IPS-15b (cell line): ENCODE measurements around the gene ZBTB16.

Source experiments
- H3K27me3 ChIP-seq: one replicate; pipeline ENCODE4 v1.6.1; 2013; ENCODE audit warnings: low read length; ENCODE audit not compliant: control insufficient read depth, insufficient read depth
- H3K36me3 ChIP-seq: one replicate; pipeline ENCODE4 v1.6.1; 2013; ENCODE audit warnings: low read length; ENCODE audit not compliant: control insufficient read depth, insufficient read depth
- H3K4me1 ChIP-seq: one replicate; pipeline ENCODE4 v1.6.1; 2013; ENCODE audit warnings: mild to moderate bottlenecking, low read length; ENCODE audit not compliant: control insufficient read depth, insufficient read depth
- H3K4me3 ChIP-seq: one replicate; pipeline ENCODE4 v1.5.1; 2013; ENCODE audit warnings: low read depth, low read length
- H3K9ac ChIP-seq: one replicate; pipeline ENCODE4 v1.6.1; 2013; ENCODE audit warnings: low read depth, mild to moderate bottlenecking, low read length
- H3K9me3 ChIP-seq: one replicate; pipeline ENCODE4 v1.6.1; 2013; ENCODE audit warnings: mild to moderate bottlenecking, low read length; ENCODE audit not compliant: control insufficient read depth, insufficient read depth

ZBTB16 gene

DNA sequence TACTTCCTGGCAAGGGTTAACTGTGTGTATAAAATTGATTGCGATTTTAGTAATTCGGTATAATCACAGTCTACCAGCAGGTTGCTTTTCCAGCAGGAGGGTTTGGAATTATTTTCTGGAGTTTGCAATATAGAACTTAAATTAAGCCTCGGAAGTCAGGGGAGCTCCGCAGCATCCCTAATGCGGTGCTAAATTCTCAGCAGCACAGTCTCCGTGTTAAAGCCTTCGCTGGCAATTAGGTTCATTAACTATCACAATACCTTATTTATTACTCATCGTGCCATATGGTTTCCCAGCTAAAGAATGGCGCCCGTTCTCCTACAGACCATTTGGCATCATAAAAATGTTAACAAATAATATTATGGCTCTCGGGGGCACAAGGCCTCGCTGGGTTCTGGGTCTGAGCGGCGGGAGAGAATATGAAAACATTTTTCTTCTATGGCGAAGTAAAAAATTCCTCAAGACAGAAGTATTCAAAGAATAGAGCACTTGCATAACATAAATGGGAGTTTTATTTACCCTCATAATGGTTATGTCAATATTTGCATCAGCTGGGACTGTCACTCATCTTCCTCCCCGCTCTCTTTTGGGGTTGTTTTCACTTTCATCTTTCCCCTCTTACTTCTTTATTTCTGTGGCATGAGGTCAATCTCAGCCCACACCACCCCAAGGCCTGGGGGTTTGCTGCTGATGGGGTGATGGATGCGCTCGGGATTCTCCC, 28.1 kb upstream of the ZBTB16 start:
- H3K9me3 ChIP-seq, result no peaks in the 10 kb centered on the region
- H3K27me3 ChIP-seq, result no peaks in the 10 kb centered on the region
- H3K4me1 ChIP-seq, result peaks cover 2% of the 10 kb centered on the region
- no peaks in the 10 kb centered on the region for H3K36me3 ChIP-seq
- no peak overlapping the region for H3K4me3 ChIP-seq
- no peak overlapping the region for H3K9ac ChIP-seq

DNA sequence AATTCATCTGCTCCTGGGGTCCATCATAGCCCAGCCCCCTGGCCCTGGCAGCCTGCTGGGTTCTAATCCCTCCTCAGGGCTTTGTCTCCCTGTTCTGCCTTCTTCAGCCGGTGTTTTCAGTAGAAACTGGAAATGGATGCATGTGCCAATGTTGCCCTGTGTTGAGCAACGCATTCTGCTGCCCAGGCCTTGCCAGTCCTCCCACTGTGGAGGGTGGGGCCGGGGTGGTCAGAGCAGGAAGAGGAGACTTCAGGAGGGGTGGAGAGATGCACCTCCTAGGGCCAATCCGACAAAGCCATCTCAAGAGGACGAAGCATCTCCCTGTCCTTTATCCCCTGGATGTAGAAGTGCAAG, 27.6 kb upstream of the ZBTB16 start:
- no peaks in the 10 kb centered on the region for H3K4me1 ChIP-seq
- no peaks in the 10 kb centered on the region for H3K9me3 ChIP-seq
- no peak overlapping the region for H3K4me3 ChIP-seq
- peaks cover 3% of the 10 kb centered on the region for H3K27me3 ChIP-seq
- no peaks in the 10 kb centered on the region for H3K36me3 ChIP-seq
- H3K9ac ChIP-seq, result no peak overlapping the region

DNA sequence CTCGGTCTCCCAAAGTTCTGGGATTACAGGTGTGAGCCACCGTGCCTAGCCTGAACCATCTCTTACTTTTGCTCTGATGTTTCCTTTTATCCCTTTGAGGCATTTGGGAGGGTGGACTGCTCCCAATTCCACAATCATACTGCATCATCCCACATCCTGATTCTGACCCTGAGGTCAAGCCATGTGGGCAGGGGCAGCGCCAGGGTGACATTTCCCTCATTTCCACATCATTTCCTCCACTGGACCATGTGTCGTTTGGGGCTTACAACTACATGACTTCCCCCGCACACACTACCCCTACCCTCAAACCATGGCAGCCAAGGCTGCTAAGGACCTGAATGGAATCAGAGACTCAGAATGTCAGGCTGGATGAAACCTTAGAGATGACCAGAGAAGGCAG, 26.4 kb upstream of the ZBTB16 start:
- Histone ChIP-seq H3K4me3 (no peak overlapping the region), H3K27me3 (peaks cover 4% of the 10 kb centered on the region), H3K36me3 (no peaks in the 10 kb centered on the region), H3K9me3 (no peaks in the 10 kb centered on the region), H3K9ac (no peak overlapping the region), H3K4me1 (no peaks in the 10 kb centered on the region)

DNA sequence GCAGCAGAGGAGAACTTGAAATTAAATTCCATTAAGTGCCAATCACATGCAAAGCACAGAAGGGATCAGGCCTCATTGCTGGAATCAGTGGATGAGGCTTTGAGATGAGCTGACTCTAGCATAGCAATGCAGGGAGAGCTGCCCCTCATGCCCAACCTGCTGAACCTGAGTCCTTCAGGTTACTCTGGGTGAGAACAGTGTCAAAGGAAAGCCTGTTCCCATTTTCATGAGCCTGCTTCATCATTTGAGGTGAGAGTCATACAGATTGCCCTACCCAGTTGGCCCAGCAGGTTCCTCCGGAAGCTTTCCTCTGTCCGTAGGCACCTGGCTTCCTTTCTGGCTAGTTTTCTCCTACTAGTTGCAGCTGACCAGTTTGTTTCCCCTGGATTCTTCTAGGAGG, 25.9 kb upstream of the ZBTB16 start:
- Histone ChIP-seq H3K27me3 (peaks cover 4% of the 10 kb centered on the region), H3K9me3 (no peaks in the 10 kb centered on the region), H3K4me3 (no peak overlapping the region), H3K4me1 (no peaks in the 10 kb centered on the region), H3K9ac (no peak overlapping the region), H3K36me3 (no peaks in the 10 kb centered on the region)

DNA sequence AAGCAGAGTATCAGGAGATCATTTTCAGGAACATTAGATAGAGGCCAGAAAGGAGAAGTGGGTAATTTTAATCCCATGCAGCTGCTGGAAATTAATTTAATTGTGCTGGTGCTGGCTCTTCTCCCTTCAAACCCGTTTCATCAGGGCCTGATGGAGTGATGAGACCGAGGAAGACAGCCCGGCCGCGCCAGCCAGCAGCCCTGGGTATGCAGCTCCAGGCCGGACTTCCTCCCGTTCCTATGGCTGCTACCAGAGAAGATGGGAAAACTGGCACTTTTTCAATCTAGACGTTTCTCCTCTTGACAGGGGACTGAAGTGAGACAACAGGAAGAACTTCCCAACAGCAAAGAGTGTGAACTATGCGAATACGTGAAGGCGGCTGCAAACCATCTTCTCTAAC, 24.6 kb upstream of the ZBTB16 start:
- Histone ChIP-seq H3K9ac (no peak overlapping the region), H3K4me1 (no peaks in the 10 kb centered on the region), H3K36me3 (no peaks in the 10 kb centered on the region), H3K9me3 (no peaks in the 10 kb centered on the region), H3K4me3 (no peak overlapping the region), H3K27me3 (peaks cover 4% of the 10 kb centered on the region)

DNA sequence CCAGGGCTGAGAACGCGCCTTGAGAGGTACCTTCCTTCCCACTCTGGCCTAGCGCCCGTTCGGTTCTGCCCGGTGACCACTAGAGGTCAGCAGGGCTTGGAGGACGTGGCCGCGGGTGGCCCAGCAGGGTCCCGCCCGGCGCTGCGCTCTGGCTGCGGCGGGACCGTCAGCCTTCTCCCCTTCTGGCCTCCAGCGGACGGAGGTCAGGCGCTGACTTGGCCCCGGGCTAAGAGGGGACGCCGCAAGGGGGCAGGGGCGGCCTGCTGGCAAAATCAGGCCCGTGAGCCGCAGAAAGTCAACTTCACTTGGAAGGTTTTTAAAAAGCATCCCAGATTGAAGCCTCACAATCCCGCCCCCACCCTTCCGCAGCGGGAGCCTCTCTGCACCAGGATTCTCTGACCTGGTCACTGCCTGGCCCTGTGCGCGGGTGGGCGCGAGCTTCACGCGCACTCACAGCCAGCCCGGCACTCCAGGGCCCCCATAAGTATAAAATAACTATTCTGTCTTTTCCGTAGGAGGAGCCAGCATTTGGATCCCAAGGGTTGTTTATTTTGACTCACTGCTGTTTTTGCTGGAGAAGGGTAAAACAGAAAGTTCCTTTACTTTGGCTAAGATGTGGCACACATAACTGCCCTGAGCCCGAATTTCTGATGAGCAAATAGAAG, 23.2 kb upstream of the ZBTB16 start:
- H3K27me3 ChIP-seq, result peaks cover 4% of the 10 kb centered on the region
- no peaks in the 10 kb centered on the region for H3K4me1 ChIP-seq
- peak overlapping the region; percentile 19 for H3K4me3 ChIP-seq
- no peaks in the 10 kb centered on the region for H3K9me3 ChIP-seq
- no peak overlapping the region for H3K9ac ChIP-seq
- no peaks in the 10 kb centered on the region for H3K36me3 ChIP-seq

DNA sequence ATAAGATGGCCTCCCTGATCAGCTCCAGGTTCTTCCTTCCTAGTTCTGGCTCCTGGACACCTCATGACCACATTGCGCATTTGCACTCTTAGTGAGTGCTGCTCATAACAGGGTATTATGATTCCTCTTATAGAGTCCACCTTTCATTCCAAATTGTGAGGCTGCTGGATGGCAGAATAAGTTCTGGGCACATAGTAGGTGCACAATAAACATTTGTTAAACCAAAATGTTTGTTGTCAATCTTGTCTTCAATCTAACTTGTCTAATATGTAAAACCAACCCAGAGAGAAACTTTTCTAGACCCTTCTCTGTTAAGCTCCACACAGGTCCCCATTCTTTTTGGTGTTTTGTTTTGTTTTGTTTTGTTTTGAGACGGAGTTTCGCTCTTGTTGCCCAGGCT, 22.6 kb upstream of the ZBTB16 start:
- H3K4me1 ChIP-seq, result no peaks in the 10 kb centered on the region
- no peak overlapping the region for H3K9ac ChIP-seq
- no peaks in the 10 kb centered on the region for H3K9me3 ChIP-seq
- no peak overlapping the region for H3K4me3 ChIP-seq
- no peaks in the 10 kb centered on the region for H3K36me3 ChIP-seq
- peaks cover 4% of the 10 kb centered on the region for H3K27me3 ChIP-seq

DNA sequence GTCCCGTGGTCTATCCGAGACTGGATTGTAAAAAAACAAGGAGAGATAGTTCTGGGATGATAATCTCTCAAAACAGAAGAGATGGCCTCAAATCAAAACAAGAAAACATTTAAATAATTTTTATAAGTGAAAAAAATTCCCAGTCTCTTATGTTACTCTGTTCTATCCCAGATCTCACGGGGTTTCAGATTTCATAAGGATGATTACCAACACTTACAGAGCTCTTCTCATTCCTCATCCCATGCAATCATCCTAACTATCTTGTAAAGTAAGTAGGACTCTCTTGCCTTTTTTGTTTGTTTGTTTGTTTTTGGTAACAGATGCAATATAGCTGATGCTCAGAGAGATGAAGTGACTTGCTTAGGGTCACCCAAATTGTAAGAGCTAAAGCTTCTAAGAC, 20.0 kb upstream of the ZBTB16 start:
- Histone ChIP-seq H3K36me3 (no peaks in the 10 kb centered on the region), H3K4me3 (no peak overlapping the region), H3K9ac (no peak overlapping the region), H3K9me3 (no peaks in the 10 kb centered on the region), H3K27me3 (peaks cover 6% of the 10 kb centered on the region), H3K4me1 (peaks cover 3% of the 10 kb centered on the region)

DNA sequence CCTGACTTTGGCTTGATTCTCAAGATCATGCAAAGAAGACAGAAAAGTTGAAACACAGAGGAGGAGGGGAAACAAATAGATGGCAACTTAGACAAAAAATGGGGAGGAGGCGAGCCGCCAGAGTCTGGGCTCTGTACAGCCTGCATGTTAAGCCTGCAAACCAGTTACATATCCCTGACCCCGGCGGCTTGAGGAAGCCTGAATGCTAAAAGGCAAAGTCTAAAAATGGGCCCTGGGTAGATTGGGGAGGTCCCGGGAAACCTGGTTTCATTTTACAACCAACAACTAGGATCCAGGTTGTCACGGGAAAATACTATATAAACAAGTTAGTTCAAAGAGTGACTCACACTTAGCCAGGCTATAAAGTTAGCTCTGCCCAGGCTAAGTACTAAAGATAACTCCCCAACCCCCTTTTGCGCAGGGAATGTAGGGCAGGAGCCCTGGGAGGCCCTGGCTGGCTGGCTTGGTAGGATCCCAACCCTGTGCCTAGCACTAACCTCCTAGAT, 18.8 kb upstream of the ZBTB16 start:
- Histone ChIP-seq H3K27me3 (peaks cover 6% of the 10 kb centered on the region), H3K9me3 (no peaks in the 10 kb centered on the region), H3K4me3 (no peak overlapping the region), H3K9ac (no peak overlapping the region), H3K36me3 (no peaks in the 10 kb centered on the region), H3K4me1 (peaks cover 3% of the 10 kb centered on the region)

DNA sequence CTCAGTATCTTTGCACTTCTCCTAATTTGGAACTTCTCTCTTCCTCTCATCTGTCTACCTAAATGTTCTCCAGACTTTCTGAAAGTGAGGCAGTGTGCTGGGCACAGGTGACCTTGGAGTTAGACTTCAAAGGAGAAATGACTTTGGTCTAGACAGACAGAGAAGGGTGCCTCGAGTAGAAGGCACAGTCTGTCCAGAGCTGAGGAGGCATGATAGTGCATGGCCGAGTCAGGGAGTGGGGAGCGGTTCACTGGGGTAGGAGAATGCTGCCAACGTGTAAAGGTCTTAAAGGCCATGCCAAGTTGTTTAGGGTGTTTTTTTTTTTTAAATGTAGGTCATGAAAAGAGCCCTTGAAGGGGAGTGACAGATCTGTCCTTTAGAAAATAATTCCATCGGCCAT, 17.3 kb upstream of the ZBTB16 start:
- peaks cover 3% of the 10 kb centered on the region for H3K4me1 ChIP-seq
- H3K4me3 ChIP-seq, result no peak overlapping the region
- no peaks in the 10 kb centered on the region for H3K36me3 ChIP-seq
- H3K9me3 ChIP-seq, result no peaks in the 10 kb centered on the region
- peaks cover 2% of the 10 kb centered on the region for H3K27me3 ChIP-seq
- H3K9ac ChIP-seq, result no peak overlapping the region

DNA sequence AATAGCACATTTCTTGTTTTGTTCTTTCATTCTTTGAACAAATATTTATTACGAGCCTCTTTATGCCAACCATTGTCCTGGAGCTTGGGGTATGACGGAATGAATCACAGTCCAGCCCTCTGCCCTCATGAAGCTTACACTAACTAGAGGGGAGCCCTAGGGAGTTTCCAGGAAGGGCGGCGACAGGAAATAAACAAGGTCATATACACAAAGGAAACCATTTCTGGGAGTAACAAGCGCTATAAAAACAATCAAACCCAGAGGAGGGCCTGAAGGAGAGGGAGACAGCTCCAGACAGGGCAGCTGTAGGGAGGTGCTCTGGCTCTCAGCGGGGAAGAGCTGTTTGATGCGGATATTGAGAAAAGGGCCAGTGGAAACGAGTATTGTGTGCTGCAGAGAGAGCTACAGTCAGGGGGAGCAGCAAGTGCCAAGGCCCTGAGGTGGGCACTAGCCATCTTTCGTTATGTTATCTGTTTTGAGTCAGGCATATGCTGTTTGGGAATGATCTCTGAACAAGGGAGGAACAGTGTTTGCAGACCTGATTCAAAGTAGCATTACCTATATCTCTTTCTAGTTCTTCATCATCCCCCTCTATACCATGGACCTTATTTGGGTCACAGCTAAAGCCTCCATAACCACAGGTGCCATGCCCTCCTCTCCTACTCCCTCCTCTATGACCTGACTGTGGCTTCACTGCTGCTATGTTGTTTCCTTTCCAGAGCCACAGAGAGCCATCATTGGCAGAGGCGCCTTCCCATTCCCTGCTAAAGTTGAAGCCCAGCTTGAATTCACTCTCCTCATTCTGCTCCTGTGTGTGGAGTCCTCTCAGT, 15.3 kb upstream of the ZBTB16 start:
- H3K27me3 ChIP-seq, result peaks cover 2% of the 10 kb centered on the region
- no peak overlapping the region for H3K4me3 ChIP-seq
- H3K9me3 ChIP-seq, result no peaks in the 10 kb centered on the region
- H3K36me3 ChIP-seq, result no peaks in the 10 kb centered on the region
- H3K9ac ChIP-seq, result no peak overlapping the region
- H3K4me1 ChIP-seq, result peaks cover 11% of the 10 kb centered on the region
